GM19455 (cell line): ENCODE results near the gene TTL.
"Not testable (repeated sequence)": the region's sequence is repeated elsewhere in the genome, so short reads cannot be mapped to it uniquely, and the experiment has no call there.

ENCODE experiments used
- ATAC-seq: cut with Tn5 transposase; IDR thresholded peaks from one replicate; pipeline ENCODE4 v1.9.1; 2021; ENCODE audit not compliant: unreplicated experiment

TTL gene

GRCh38 chr2:112474844-112475486, 7.0 kb upstream of the TTL start:
- no peak for ATAC-seq

GRCh38 chr2:112476434-112476833, 5.5 kb upstream of the TTL start:
- no peak for ATAC-seq

- no peak for ATAC-seq
Observed at GRCh38 chr2:112480530-112481049, 1.4 kb upstream of the TTL start.

DNA sequence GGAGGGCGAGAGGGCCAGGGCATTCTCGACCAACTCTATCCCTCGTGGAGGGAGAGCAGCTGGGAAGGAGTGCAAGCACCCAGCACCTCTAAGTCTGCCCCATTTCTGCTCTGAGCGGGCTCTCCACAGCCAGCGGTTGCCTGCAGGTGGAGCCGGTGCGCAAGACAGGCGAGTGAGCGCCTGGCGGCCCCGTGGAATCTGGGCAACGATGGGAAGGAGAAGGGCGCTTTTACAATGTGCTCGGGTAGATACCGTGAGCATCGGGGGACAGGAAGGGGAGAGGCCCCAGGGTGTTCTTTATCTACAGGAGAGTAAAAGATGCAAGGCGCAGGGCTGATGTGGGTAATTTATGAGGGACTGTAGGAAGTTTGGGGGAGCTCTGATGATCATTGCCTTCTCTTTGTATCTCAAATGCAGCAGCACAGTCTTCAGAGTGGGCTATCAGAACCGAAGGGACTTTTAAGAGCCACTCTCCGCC, 867 bp upstream of the TTL start:
- ATAC-seq = peak; percentile 65

- peak; percentile 20 for ATAC-seq
Observed at GRCh38 chr2:112482309-112483041, 519 bp downstream of the TTL start.

- ATAC-seq = no peak
Observed at GRCh38 chr2:112483042-112483473, 1.1 kb downstream of the TTL start.

DNA sequence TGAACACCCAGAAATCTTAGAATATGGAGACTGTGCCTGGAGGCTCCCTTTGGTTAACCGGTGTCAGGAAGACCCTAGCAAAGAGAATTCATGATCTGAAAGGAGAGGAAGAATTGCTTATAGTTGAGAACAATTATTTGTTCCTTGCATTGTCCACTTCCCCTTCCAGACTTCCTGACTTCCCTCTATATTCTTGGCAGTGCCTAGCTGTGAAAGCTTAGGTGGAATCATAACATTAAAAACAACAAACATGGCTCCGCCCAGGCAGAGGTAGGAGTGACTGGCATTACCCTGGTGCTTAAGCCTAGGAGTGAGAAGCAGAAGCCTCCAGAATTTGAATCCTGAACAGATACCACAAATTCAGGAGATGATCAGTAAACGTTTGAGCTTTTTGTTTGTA, 1.9 kb downstream of the TTL start:
- ATAC-seq = no peak

GRCh38 chr2:112485849-112486248, 3.9 kb downstream of the TTL start:
- no peak for ATAC-seq

- ATAC-seq = no peak
Observed at GRCh38 chr2:112486895-112487294, 4.9 kb downstream of the TTL start.

- no peak for ATAC-seq
Observed at GRCh38 chr2:112487444-112487961, 5.5 kb downstream of the TTL start.

- ATAC-seq = no peak
Observed at GRCh38 chr2:112488201-112488600, 6.2 kb downstream of the TTL start.

- ATAC-seq = no peak
Observed at GRCh38 chr2:112491946-112492345, 10.0 kb downstream of the TTL start.

GRCh38 chr2:112493048-112493447, 11.1 kb downstream of the TTL start:
- ATAC-seq = no peak

GRCh38 chr2:112493858-112494648, 12.1 kb downstream of the TTL start:
- no peak for ATAC-seq

GRCh38 chr2:112494828-112495227, 12.9 kb downstream of the TTL start:
- no peak for ATAC-seq

GRCh38 chr2:112495878-112496277, 13.9 kb downstream of the TTL start:
- not testable (repeated sequence) for ATAC-seq

DNA sequence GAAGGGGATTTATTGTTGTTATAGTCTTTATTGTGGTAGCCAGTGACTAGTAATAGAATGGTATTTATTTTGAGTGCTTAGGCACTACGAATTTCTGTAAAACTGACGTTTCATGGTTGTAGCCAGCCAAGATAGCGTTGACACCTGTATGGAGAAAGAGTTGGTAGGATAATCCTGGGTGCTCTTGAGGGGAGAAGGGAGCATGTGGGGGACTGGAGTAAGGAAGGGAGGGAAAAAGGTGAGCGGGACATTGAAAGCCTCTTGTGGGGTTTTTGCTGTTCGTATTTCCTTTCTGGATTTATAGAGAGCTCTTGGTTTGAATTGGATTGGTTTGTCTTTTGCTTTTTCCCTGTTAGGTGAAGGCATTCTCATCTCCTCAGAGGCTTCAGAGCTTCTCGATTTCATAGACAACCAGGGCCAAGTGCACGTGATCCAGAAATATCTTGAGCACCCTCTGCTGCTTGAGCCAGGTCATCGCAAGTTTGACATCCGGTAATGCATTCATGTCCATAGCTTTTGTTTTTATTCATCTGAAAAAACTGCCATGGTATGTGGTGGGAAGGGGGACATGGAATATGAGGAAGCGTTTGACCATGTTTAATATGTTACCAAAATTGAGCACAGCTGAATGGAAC, 19.0 kb downstream of the TTL start:
- not testable (repeated sequence) for ATAC-seq

- ATAC-seq = not testable (repeated sequence)
Observed at GRCh38 chr2:112509239-112509998, 27.5 kb downstream of the TTL start.

GRCh38 chr2:112516801-112517200, 34.8 kb downstream of the TTL start:
- no peak for ATAC-seq

DNA sequence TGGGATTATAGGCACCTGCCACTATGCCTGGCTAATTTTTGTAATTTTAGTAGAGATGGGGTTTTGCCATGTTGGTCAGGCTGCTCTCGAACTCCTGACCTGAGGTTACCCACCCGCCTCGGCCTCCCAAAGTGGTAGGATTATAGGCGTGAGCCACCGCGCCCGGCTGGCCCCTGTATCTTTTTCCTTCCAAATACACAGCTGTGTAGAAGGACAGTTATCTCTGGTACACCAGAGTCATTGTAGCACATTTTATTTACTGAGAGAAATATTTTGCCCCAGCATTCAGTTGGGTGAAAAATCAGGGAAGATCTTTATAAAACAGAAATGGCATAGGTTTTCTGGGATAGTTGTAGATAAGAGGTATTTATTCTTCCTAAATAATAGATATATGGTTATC, 36.9 kb downstream of the TTL start:
- no peak for ATAC-seq
